ENCODE measurements around the gene ZNF641. TPM values are rescaled to one million over a fixed set of nuclear protein-coding genes. Genes with fewer than 3 reads are reported as not detected.

Gene ZNF641
- total RNA-seq, 1 donor from 2014 or later = 18.5 TPM

- Mint-ChIP-seq H3K4me1 (ENCODE audit: unreplicated experiment) (no peaks in the 10 kb centered on the region), H3K27me3 (ENCODE audit: unreplicated experiment) (peaks cover 43% of the 10 kb centered on the region), H3K36me3 (ENCODE audit: unreplicated experiment) (no peaks in the 10 kb centered on the region), H3K27ac (ENCODE audit: unreplicated experiment) (no peak overlapping the region), H3K9me3 (ENCODE audit: unreplicated experiment) (no peaks in the 10 kb centered on the region), H3K4me3 (ENCODE audit: unreplicated experiment) (no peak overlapping the region)
- no peak for DNase-seq (ENCODE audit: extremely low spot score, unreplicated experiment)
- no peak for TF ChIP-seq CTCF (IDR thresholded peaks at IDR 0.05)
Observed at GRCh38 chr12:48288387-48289268, 62.1 kb downstream of the ZNF641 start.

Other genes with a start within 250 kb of the ZNF641 start
- 19.4 and 25.6 TPM in 2 replicates for gene SENP1, start 244.8 kb downstream of the ZNF641 start, total RNA-seq
- 78.0 and 81.5 TPM in 2 replicates for gene PFKM, start 231.6 kb downstream of the ZNF641 start, total RNA-seq
- gene ASB8, start 193.4 kb downstream of the ZNF641 start, total RNA-seq = 34.4 and 36.1 TPM in 2 replicates
- 0.29 and 0.32 TPM in 2 replicates for gene CCDC184, start 167.3 kb downstream of the ZNF641 start, total RNA-seq
- not detected in 2 replicates for gene OR10AD1, start 147.6 kb downstream of the ZNF641 start, total RNA-seq
- not detected in 2 replicates for gene ANP32D, start 121.6 kb upstream of the ZNF641 start, total RNA-seq
- not detected in 2 replicates for gene C12orf54, start 131.6 kb upstream of the ZNF641 start, total RNA-seq
- gene OR8S1, start 174.7 kb upstream of the ZNF641 start, total RNA-seq = not detected in 2 replicates
- gene LALBA, start 219.1 kb upstream of the ZNF641 start, total RNA-seq = not detected in 2 replicates

Data from osteocyte (in vitro differentiated cells).